Neural cell (in vitro differentiated cells): ENCODE results near the gene ZDHHC14.

ENCODE experiments used
- EP300 ChIP-seq: fragments of 450-650 bp; conservative IDR thresholded peaks from 2 replicates; pipeline ENCODE4 v1.6.1; 2014; ENCODE audit warnings: antibody characterized with exemption, mild to moderate bottlenecking, moderate library complexity; ENCODE audit not compliant: poor library complexity, severe bottlenecking
- EZH2 ChIP-seq: fragments of 200-600, 300-800 bp; shearing (Covaris generic), sonication (generic); IDR thresholded peaks from 2 replicates; pipeline ENCODE4 v1.6.1; 2014; ENCODE audit warnings: antibody characterized with exemption, low read length, borderline replicate concordance, mild to moderate bottlenecking; ENCODE audit not compliant: insufficient read depth, poor library complexity, severe bottlenecking
- POLR2AphosphoS5 ChIP-seq: IDR thresholded peaks from 2 replicates; pipeline ENCODE4 v1.6.1; 2012
- RAD21 ChIP-seq: fragments of 450-650 bp; conservative IDR thresholded peaks from 2 replicates; pipeline ENCODE4 v1.6.1; 2014; ENCODE audit warnings: antibody characterized with exemption, mild to moderate bottlenecking, moderate library complexity
- SMC3 ChIP-seq: fragments of 450-650 bp; conservative IDR thresholded peaks from 2 replicates; pipeline ENCODE4 v1.6.1; 2014; ENCODE audit warnings: antibody characterized with exemption, mild to moderate bottlenecking, moderate library complexity; ENCODE audit not compliant: poor library complexity
- TAF1 ChIP-seq: IDR thresholded peaks from 2 replicates; pipeline ENCODE4 v1.6.1; 2012; ENCODE audit warnings: low read depth
- TF ChIP-seq, protein P1 (sequence below): fragments of 450-650 bp; IDR thresholded peaks from 2 replicates; pipeline ENCODE4 v1.5.1; 2014; ENCODE audit warnings: antibody characterized with exemption, mild to moderate bottlenecking, moderate library complexity; ENCODE audit not compliant: poor library complexity, severe bottlenecking

DNA sequence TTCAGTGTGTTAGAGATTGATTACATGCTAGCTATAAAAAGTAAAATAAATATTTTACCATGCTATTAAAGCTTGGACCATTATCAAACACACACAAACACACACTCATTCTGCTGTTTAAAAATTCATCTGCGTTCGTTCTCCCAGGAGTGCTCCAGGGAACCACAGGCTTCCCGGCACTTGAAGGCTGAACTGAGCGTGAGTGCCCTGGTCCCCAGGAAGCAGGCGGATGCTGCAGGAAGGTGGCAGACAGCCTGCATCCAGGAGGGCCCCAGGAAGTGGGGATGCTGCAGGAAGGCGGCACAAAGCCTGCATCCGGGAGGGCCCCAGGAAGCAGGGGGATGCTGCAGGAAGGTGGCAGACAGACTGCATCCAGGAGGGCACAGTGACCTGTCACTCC is 294.8 kb downstream of the ZDHHC14 start:
- no peak for TF ChIP-seq POLR2AphosphoS5
- TF ChIP-seq EZH2, result no peak
- TF ChIP-seq, protein P1, sequence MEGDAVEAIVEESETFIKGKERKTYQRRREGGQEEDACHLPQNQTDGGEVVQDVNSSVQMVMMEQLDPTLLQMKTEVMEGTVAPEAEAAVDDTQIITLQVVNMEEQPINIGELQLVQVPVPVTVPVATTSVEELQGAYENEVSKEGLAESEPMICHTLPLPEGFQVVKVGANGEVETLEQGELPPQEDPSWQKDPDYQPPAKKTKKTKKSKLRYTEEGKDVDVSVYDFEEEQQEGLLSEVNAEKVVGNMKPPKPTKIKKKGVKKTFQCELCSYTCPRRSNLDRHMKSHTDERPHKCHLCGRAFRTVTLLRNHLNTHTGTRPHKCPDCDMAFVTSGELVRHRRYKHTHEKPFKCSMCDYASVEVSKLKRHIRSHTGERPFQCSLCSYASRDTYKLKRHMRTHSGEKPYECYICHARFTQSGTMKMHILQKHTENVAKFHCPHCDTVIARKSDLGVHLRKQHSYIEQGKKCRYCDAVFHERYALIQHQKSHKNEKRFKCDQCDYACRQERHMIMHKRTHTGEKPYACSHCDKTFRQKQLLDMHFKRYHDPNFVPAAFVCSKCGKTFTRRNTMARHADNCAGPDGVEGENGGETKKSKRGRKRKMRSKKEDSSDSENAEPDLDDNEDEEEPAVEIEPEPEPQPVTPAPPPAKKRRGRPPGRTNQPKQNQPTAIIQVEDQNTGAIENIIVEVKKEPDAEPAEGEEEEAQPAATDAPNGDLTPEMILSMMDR, result no peak
- TF ChIP-seq SMC3, result no peak
- TF ChIP-seq EP300, result no peak
- TF ChIP-seq RAD21, result no peak
- no peak for TF ChIP-seq TAF1
